Measurements from ENCODE around the gene LRTM1. TPM values are rescaled to one million over a fixed set of nuclear protein-coding genes. Genes with fewer than 3 reads are reported as not detected.

LRTM1 gene
- total RNA-seq, 2 donors from 2014 or later: not detected

DNA sequence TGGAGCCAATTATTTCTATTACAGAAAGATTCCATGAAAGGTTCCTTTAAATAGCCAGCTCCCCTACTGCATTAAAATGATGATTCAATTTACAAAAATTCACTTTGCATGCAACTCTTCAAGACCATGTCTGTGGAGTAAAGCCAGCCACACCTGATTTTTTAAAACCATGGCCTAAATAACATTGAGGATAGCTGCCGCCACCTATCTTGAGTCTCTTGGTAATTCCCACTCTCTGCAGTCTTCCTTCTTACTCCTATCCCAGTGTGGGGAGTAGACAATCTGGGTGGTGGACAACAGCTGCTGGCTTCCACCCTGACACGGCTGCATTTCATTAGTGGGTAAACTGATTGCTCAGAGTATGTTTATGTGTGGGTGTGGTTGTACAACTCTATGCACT is 10.7 kb downstream of the LRTM1 start:
- no peak for ATAC-seq (ENCODE audit: insufficient number of reproducible peaks, low FRiP score, low read depth)

DNA sequence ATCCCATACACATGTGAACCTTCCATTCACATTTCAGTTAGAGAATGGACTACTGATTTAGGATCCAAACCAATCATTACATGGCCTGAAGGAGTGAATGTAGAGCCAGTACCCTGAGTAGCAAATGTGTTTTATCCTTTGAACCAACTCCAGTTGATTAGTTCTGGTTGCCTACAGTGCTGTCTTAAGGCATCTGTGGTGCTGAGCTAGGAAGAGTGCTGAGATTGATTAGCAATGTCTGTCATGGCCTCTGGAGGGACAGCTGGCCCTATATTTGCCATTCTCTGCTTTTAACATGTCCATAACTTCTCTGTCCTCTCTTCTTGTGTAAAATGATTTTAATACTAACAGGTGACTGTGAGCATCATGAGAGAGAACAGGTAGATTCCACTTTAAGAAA is 11.1 kb downstream of the LRTM1 start:
- ATAC-seq (ENCODE audit: insufficient number of reproducible peaks, low FRiP score, low read depth) (no peak), DNase-seq (ENCODE audit: low spot score) (no peak)
- Histone ChIP-seq H3K9me3 (no peaks in the 10 kb centered on the region), H3K27ac (no peak overlapping the region), H3K27me3 (replicated peaks; ENCODE audit: insufficient read depth) (no peaks in the 10 kb centered on the region), H3K36me3 (no peaks in the 10 kb centered on the region), H3K4me1 (ENCODE audit: control insufficient read depth in 1 of 2, low read depth in 2 of 2) (no peaks in the 10 kb centered on the region), H3K4me3 (no peak overlapping the region)
- no peak for TF ChIP-seq CTCF (IDR thresholded peaks at IDR 0.05)

More for the DNA sequence above, 10.7 kb downstream of the LRTM1 start:
- H3K36me3 ChIP-seq: no peaks in the 10 kb centered on the region
- no peak for TF ChIP-seq CTCF (IDR thresholded peaks at IDR 0.05)
- no peak overlapping the region for H3K27ac ChIP-seq
- H3K4me1 ChIP-seq (ENCODE audit: control insufficient read depth in 1 of 2, low read depth in 2 of 2): no peaks in the 10 kb centered on the region
- no peaks in the 10 kb centered on the region for H3K27me3 ChIP-seq (replicated peaks; ENCODE audit: insufficient read depth)
- DNase-seq (ENCODE audit: low spot score): no peak
- H3K4me3 ChIP-seq: no peak overlapping the region
- no peaks in the 10 kb centered on the region for H3K9me3 ChIP-seq

DNA sequence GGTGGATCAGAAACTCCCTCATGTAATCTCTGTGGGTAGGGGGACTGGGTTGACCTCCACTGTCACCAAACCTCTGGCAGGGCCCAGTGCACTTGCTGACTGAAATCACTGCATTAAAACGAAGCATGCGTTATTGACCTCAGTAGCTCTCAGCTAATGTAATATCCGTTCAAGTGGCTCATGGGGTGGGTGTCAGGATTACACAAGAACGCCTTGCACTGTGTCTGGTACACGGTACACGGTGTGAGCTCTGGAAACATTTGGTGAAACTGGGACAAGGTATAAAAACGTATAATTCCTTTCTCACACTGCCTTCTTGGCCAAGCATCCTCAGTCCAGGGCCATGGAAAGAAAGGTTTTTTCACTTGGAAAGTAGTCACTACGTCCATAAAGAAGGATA is 11.9 kb downstream of the LRTM1 start:
- DNase-seq (ENCODE audit: low spot score) (no peak), ATAC-seq (ENCODE audit: insufficient number of reproducible peaks, low FRiP score, low read depth) (no peak)
- no peak for TF ChIP-seq CTCF (IDR thresholded peaks at IDR 0.05)
- Histone ChIP-seq H3K4me3 (no peak overlapping the region), H3K36me3 (no peaks in the 10 kb centered on the region), H3K4me1 (ENCODE audit: control insufficient read depth in 1 of 2, low read depth in 2 of 2) (no peaks in the 10 kb centered on the region), H3K9me3 (no peaks in the 10 kb centered on the region), H3K27me3 (replicated peaks; ENCODE audit: insufficient read depth) (no peaks in the 10 kb centered on the region), H3K27ac (no peak overlapping the region)

DNA sequence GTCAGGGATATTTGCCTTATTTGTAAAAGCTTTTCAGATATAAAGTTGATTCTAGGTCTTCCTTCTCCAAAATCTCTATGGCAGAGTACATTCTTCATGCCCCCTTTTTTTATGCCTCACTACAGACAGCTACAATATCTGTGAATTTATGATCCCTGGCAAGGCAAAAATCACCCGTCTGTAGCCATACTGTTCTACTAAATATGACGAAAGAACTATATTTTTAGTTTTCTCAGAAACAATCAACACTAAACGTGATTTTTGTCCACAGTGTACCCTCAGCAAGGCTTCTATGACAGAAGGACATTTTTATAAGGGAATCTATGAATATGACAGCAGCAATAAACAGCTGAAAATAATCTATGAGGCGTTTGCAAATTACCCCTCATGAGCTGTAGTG is 12.7 kb downstream of the LRTM1 start:
- Histone ChIP-seq H3K27ac (no peak overlapping the region), H3K36me3 (no peaks in the 10 kb centered on the region), H3K9me3 (no peaks in the 10 kb centered on the region), H3K4me3 (no peak overlapping the region), H3K4me1 (ENCODE audit: control insufficient read depth in 1 of 2, low read depth in 2 of 2) (no peaks in the 10 kb centered on the region), H3K27me3 (replicated peaks; ENCODE audit: insufficient read depth) (no peaks in the 10 kb centered on the region)
- no peak for DNase-seq (ENCODE audit: low spot score)
- no peak for ATAC-seq (ENCODE audit: insufficient number of reproducible peaks, low FRiP score, low read depth)
- no peak for TF ChIP-seq CTCF (IDR thresholded peaks at IDR 0.05)

DNA sequence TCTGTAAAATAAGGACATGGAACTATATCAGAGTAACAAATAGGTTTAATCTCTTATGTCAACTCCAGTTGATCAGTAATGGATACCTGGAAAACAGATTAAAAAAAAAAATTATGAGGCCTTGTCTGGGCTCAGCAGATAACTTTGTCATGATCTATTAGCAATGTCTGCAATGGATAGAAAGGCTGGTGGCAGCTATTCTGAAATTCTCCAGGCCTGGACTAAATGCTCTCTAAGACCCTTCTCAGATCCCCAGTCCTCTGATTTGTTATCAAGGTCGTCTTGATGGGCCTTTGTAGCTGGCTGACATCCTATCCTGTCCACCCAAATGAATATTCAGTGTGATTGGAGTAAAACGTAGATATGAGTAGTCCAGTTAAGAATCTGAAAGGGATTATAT is 13.7 kb downstream of the LRTM1 start:
- H3K27ac ChIP-seq: no peak overlapping the region
- TF ChIP-seq CTCF (IDR thresholded peaks at IDR 0.05): no peak
- H3K4me3 ChIP-seq: no peak overlapping the region
- H3K9me3 ChIP-seq: no peaks in the 10 kb centered on the region
- H3K4me1 ChIP-seq (ENCODE audit: control insufficient read depth in 1 of 2, low read depth in 2 of 2): no peaks in the 10 kb centered on the region
- DNase-seq (ENCODE audit: low spot score) (no peak), ATAC-seq (ENCODE audit: insufficient number of reproducible peaks, low FRiP score, low read depth) (no peak)
- no peaks in the 10 kb centered on the region for H3K27me3 ChIP-seq (replicated peaks; ENCODE audit: insufficient read depth)
- H3K36me3 ChIP-seq: no peaks in the 10 kb centered on the region
